Erythroblast (primary cell): ENCODE data around the gene PPP1R37.

ENCODE experiments used
- DNase-seq, 2 experiments: peaks; one replicate each; lab custom pipeline; 2025; lab: John Stamatoyannopoulos, UW
- GATA1 ChIP-seq: IDR thresholded peaks from 2 replicates; pipeline ENCODE4 v1.6.1; 2011; ENCODE audit warnings: low read depth, mild to moderate bottlenecking, control low read depth, low read length, moderate library complexity
- POLR2A ChIP-seq: IDR thresholded peaks from 2 replicates; pipeline ENCODE4 v1.6.1; 2011; ENCODE audit warnings: mild to moderate bottlenecking, low read length

PPP1R37 gene

DNA sequence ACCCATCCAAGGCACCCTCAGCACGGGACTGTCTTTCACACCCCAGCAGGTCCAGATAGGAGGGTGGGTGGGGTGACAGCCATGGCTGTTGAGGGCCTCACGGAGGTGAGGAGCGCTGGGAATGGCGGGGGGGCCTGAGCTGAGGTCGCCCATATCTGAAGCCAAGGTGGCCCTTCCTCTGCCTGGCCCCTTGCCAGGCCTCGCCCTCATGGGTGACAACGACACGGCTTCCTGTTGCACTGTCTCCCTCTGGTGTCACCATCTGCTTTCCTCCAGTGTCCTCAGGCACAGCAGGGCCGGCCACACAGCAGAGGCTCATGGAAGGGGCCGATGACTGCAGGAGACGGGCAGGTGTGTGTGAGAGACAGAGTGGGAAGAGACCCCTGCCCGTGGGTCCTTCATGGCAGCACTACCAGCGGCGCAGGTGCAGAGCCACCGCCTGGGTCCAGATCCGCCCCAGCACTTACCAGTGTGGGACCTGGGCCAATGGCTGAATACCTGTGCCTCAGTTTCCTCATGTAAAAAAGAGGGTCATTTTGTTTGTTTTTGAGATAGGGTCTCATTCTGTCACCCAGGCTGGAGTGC lies 75.9 kb downstream of the PPP1R37 start:
- no peak for DNase-seq

DNA sequence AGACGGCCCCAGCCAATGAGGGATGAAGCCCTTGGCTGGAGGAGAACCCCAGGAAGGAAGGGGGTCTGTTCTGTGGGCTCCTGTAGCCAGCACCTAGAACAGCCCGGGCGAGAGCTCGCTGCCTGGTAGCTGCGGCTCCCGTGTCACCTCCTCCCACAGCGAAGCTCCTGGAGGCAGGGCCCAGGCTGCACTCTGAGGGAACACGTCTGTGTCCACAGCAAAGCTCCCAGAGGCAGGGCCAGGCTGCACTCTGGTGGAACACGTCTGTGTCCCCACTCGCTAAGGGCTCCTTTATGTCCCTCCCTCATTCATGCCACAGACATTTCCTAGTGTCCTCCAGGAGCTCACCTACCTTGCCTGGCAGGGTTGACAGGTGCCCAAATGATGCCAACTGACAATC lies 76.6 kb downstream of the PPP1R37 start:
- DNase-seq: no peak
- TF ChIP-seq POLR2A: no peak
- no peak for TF ChIP-seq GATA1

More for the DNA sequence above, 75.9 kb downstream of the PPP1R37 start:
- TF ChIP-seq POLR2A (no peak), GATA1 (no peak)

DNA sequence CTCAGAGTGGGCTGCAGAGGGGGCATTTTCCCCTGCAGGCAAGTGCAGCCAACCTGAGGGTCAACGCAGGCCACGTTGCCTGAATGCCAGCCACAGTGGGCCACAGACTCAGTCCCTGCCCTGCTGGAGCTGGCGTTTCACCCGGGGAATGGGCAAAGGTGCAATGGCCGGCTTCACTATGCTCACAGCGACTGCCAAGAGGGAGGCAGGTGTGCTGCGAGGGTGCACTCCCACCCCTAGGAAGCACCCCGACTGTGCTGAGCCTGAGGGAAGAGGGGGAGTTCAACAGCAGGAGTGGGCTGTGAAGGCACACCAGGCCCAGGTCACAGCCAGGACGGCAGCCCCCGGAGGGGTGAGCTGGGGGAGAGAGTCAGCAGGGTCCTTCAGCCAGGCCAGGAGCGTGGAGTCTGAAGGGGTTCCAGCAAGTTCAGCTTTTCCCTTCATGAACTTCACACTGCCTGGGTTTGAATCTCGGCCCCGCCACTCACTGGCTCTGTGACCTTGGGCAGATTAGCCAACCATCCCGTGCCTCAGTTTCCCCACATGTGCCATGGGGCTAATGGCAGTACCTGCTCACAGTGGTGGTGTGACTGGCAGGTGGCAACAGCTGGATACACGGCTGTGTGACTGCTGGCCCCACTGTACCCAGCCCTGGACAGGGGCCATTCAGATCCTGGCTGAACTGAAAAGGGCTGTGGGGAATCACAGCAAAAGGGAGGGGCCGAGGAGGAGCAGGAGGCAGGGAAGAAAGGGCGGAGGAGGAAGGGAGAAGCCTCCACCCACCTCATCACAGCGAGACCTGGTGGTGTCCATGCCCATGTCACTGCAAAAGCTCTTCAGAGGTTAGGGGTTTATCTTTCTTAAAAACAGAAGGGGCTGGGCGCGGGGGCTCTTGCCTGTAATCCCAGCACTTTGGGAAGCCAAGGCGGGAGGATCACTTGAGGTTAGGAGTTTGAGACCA lies 77.4 kb downstream of the PPP1R37 start:
- no peak for TF ChIP-seq GATA1
- TF ChIP-seq POLR2A: no peak
- no peak for DNase-seq

DNA sequence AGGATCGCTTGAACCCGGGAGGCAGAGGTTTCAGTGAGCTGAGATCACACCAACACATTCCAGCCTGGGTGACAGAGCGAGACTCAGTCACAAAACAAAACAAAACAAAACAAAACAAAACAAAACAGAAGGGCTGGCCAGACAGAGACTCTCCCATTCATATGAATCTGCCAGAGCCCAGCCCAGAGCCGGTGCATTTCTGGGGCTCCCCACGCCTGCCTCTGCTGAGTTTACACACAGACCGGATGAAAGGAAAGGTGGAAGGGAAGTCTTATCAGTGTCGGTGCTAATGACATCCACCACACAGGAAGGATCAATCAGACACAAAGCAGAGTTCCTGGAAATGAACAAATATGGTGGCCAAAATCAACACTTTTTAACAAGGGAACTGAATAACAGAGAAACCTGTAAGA lies 78.2 kb downstream of the PPP1R37 start:
- no peak for TF ChIP-seq GATA1
- no peak for TF ChIP-seq POLR2A
- DNase-seq: no peak

DNA sequence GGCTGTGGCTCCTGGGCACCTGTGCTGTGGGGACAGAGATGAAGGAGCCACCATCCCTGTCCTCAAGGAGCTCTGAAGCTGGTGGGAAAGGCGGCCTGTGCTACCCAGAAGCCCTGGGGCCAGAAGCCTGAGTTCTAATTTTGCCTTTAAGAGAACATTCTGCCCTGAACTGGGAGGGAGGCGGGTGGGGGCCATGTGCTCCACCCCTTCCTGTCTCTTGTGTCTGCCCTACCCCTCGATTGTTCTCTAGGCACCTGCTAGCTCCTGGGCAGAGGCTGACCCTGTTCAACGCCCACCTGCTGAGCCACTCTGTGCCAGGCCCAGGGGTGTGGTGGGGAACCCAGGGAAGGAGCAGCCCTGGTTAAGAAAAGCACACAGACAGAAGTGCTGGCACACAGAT lies 79.2 kb downstream of the PPP1R37 start:
- DNase-seq: no peak

DNA sequence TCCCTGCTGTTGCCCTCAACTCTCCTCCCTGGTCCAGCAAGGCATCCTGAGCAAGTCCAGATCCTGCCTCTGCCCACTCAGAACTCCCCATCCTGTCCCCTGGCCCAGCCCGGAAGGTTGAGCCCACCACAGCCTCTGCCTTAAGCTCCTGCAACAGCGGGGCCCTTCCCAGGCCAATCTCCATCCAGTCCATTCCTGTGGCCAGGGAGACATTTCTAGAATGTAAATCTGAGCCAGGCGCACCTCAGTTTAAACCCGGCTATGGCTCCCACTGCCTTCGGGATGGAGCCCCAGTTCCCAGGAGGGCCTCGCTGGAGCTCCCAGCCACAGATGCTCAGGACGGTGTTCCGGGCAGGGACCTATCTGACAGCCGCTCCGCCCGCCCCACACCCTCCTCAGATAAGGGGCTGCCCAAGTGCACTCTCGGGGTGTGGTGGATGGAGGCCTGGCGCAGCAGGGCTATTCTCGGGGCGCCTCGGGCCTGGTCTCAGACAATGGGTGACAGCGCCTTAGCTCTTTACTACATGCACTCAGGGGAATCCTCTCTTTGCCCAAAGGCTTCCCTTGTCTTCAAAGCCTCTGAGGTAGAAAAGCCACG lies 79.7 kb downstream of the PPP1R37 start:
- DNase-seq: peak; percentile 43 to 50
- no peak for TF ChIP-seq GATA1
- TF ChIP-seq POLR2A: no peak

More for the DNA sequence above, 79.2 kb downstream of the PPP1R37 start:
- TF ChIP-seq GATA1: no peak
- no peak for TF ChIP-seq POLR2A

DNA sequence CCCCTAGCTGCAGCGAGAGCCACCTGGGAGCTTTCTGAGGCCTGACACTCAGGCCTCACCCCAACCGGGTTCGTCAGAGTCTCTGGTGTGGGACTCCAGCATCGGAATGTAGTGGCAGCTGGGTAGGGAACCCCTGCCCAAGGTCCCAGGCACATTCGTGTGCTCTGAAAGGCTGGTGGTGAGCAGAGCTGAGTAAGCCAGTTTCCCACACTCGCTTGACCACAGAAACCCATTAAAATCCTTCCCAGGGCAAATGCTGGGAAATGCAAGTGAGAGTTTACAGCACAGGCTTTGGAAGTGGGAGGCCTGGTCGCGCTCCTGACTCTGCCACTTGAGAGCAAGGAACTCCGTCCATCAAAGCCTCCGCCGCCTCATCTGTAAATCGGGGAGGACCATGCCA lies 80.8 kb downstream of the PPP1R37 start:
- no peak for TF ChIP-seq POLR2A
- no peak for TF ChIP-seq GATA1
- DNase-seq: no peak

DNA sequence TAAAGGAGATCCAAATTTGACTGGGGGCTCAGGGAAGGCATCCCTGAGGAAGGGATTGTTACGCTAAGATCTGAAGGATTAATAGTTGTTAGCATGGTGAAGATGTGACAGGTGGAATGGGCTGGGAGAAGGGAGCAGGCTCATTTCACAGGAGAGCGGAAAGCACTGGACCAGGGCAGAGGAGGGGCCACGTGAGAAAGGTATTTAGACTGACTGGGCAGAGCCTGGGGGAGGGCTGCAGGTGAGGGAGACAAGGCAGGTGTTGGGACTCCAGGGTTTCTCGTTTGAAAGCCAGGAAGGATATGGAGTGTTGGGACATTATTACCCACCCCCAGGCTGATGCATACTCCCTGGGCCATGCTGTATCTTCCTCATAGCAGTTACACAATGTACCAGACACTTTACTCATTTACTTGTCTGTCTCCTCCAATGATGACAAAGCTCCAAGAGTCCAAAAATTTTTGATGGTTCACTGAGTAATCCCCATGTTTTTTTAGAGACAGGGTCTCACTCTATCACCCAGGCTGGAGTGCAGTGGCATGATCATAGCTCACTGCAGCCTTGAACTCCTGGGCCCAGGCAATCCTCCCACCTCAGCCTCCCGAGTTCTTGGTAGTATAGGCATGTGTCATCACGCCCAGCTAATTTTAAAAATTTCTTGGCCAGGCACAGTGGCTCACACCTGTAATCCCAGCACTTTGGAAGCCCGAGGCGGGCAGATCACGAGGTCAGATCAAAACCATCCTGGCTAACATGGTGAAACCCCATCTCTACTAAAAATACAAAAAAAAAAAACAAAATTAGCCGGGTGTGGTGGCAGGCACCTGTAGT lies 82.8 kb downstream of the PPP1R37 start:
- no peak for TF ChIP-seq POLR2A
- no peak for TF ChIP-seq GATA1
- DNase-seq: no peak

DNA sequence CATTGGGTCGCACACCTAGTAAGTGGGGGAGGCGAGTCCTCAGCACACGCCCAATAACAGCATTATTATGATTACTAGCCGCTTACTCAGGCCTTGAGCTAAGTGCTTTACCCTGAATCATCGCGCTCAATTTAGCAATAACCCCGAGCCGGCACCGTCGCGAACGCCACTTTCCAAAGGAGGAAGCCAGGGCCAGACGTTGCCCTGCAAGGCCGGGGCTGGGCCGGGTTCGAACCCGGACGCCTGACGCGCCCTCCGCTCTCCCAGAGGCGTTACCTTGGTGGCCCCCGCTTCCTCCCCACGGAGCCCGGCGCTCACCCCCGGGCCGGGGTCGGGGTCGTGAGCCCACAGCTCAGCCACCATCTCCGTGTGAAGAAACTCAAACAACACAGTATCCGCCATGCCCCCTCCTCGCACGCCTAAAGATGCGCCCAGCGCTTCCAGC lies 84.9 kb downstream of the PPP1R37 start, which contains the start of gene TRAPPC6A:
Gene TRAPPC6A (minus strand): TSS at position 421 of the 445 bp plus-strand sequence. CDS start 19 bp downstream, at position 402.
- peak; percentile 79 to 88 for DNase-seq
- no peak for TF ChIP-seq POLR2A
- no peak for TF ChIP-seq GATA1

DNA sequence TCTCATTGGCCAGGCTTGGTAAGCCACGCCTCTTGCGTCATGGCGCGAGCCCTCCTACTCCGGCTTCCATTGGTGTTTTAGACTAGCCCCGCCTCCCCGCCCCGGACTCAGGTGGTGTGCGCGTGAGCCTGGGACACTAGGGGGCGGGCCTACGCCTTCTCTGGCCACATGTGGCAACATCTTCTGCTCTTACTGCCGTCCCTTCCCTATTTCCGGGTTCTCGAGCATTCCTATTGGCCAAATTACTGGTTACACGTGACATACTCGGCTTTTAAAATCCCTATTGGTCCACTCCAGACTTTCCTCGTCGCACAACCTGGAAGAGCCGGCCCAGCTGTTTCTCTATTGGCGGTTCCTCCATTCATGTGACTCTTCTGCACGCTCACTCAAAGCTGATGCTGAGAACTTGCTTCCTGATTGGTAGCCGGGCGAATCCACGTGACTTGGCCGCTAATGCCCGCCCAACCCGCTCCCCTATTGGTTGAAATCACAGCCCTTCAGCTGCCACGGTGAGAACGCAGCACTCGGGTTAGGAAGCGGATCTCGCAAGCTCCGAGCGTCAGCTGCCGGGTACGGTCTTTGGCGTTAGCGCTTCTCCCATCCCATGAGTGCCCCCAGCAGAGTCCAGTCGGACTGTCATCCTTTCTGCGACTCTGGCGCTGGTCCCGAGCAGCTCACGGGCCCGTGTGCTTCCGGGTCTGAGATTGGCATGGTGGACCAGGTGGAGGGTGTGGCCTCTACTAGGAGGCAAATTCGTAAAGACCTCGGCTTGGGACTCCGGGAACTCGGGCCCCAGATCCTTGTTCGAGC lies 85.5 kb downstream of the PPP1R37 start, which contains the start of gene BLOC1S3:
Gene BLOC1S3 (plus strand): TSS at position 523 of the 810 bp plus-strand sequence. CDS start 513 bp downstream, outside the sequence.
- DNase-seq: peak; percentile 100
- TF ChIP-seq GATA1 (no peak), POLR2A (peak; percentile 78)

DNA sequence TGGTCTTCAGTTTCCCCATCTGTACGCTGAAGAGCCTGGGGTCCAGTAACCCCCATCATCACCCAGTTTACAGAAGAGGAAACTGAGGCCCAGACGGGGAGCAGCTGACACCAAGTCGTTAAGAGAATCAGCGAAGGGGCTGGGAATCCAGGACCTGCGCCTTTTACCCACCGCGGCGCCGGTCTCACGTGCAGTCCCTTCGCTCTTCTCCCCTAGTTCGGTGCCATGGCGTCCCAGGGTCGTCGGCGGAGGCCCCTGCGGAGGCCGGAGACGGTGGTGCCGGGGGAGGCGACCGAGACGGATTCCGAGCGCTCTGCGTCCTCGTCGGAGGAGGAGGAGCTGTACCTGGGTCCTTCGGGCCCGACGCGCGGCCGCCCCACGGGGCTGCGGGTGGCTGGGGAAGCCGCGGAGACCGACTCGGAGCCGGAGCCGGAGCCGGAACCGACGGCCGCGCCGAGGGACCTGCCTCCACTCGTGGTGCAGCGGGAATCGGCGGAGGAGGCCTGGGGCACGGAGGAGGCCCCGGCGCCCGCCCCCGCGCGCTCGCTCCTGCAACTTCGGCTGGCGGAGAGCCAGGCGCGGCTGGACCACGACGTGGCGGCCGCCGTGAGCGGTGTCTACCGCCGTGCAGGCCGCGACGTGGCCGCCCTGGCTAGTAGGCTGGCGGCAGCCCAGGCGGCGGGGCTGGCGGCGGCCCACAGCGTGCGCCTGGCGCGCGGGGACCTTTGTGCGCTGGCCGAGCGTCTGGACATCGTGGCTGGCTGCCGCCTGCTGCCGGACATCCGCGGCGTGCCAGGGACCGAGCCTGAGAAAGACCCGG lies 86.3 kb downstream of the PPP1R37 start:
- peak; percentile 71 to 79 for DNase-seq
- TF ChIP-seq POLR2A: no peak
